Measurements from ENCODE around the gene MYH14.

DNA sequence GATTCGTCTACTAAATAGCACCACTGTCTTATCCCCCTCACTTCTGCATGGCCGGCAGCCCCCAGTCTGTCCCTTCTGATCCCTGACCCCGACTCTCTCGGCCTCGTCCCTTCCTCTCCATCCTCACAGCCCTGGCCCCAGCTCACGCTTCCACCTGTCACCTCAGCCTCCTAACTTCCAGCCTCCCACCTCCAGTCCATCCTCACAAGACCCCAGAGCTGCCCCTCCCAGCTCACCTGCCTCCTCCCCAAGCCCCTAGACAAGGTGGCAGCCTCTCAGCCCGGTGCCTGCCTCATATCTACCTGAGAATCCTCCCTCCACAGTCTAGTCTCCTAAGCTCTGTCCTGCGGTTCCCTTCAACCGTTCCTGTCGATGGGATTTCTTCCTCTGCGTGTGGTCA, 115.7 kb downstream of the MYH14 start:
- TF ChIP-seq POLR2A (IDR thresholded peaks at IDR 0.05; ENCODE audit: low read depth, low read length), result no peak
- TF ChIP-seq MAFK (IDR thresholded peaks at IDR 0.05; ENCODE audit: low read depth, low read length), result no peak
- TF ChIP-seq, protein P1, sequence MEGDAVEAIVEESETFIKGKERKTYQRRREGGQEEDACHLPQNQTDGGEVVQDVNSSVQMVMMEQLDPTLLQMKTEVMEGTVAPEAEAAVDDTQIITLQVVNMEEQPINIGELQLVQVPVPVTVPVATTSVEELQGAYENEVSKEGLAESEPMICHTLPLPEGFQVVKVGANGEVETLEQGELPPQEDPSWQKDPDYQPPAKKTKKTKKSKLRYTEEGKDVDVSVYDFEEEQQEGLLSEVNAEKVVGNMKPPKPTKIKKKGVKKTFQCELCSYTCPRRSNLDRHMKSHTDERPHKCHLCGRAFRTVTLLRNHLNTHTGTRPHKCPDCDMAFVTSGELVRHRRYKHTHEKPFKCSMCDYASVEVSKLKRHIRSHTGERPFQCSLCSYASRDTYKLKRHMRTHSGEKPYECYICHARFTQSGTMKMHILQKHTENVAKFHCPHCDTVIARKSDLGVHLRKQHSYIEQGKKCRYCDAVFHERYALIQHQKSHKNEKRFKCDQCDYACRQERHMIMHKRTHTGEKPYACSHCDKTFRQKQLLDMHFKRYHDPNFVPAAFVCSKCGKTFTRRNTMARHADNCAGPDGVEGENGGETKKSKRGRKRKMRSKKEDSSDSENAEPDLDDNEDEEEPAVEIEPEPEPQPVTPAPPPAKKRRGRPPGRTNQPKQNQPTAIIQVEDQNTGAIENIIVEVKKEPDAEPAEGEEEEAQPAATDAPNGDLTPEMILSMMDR (conservative IDR thresholded peaks at IDR 0.05; ENCODE audit: low read depth, low read length), result no peak
- TF ChIP-seq, protein P2, sequence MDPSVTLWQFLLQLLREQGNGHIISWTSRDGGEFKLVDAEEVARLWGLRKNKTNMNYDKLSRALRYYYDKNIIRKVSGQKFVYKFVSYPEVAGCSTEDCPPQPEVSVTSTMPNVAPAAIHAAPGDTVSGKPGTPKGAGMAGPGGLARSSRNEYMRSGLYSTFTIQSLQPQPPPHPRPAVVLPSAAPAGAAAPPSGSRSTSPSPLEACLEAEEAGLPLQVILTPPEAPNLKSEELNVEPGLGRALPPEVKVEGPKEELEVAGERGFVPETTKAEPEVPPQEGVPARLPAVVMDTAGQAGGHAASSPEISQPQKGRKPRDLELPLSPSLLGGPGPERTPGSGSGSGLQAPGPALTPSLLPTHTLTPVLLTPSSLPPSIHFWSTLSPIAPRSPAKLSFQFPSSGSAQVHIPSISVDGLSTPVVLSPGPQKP (IDR thresholded peaks at IDR 0.05; ENCODE audit: borderline replicate concordance, low read depth, low read length), result no peak
- TF ChIP-seq FOS (IDR thresholded peaks at IDR 0.05; ENCODE audit: low read depth, low read length), result no peak
- TF ChIP-seq NFE2L2 (IDR thresholded peaks at IDR 0.05; ENCODE audit: low read depth, low read length), result no peak
- TF ChIP-seq, protein P3, sequence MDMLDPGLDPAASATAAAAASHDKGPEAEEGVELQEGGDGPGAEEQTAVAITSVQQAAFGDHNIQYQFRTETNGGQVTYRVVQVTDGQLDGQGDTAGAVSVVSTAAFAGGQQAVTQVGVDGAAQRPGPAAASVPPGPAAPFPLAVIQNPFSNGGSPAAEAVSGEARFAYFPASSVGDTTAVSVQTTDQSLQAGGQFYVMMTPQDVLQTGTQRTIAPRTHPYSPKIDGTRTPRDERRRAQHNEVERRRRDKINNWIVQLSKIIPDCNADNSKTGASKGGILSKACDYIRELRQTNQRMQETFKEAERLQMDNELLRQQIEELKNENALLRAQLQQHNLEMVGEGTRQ (IDR thresholded peaks at IDR 0.05; ENCODE audit: low read depth, low read length), result no peak
- no peak for TF ChIP-seq RAD21 (IDR thresholded peaks at IDR 0.05; ENCODE audit: low read length)
- no peak for TF ChIP-seq CHD1 (IDR thresholded peaks at IDR 0.05; ENCODE audit: low read depth, low read length)
- no peak for TF ChIP-seq CEBPB (IDR thresholded peaks at IDR 0.05; ENCODE audit: low read depth, low read length)
- no peak for TF ChIP-seq MXI1 (IDR thresholded peaks at IDR 0.05; ENCODE audit: borderline replicate concordance, low read depth, low read length)

All from IMR-90 (cell line).